Measurements from ENCODE around the gene ZDHHC14. TPM values are rescaled to one million over a fixed set of nuclear protein-coding genes. Genes with fewer than 3 reads are reported as not detected.

Gene ZDHHC14
- total RNA-seq, 1 experiment from 2014 or later, result 1.7 TPM

DNA sequence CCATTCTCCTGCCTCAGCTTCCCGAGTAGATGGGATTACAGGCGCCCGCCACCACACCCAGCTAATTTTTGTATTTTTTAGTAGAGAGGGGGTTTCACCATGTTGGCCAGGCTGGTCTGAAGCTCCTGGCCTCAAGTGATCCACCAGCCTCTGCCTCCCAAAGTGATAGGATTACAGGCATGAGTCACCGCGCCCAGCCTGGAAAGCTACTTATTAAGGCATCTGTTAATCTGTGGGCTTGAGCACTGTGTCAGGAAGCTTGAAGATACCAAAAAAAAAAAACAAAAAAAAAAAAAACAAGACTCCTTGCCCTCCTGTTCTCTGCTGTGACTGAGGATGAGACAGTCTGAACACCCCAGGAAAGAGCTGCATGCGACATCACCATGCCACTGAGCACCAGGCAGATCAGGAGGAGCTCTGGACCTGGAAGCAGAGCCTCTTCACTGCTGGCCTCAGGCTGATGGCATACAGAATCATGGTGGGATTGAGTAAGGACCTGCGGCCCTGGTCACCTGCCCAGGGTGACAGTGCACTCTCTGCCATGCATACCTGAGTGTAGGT, 275.5 kb downstream of the ZDHHC14 start:
- Histone ChIP-seq H2BK120ac (ENCODE audit: low read depth, low read length, poor library complexity, severe bottlenecking) (no peak overlapping the region), H3K79me1 (ENCODE audit: insufficient read depth, low read depth, low read length, poor library complexity, severe bottlenecking) (no peaks in the 10 kb centered on the region), H2BK15ac (ENCODE audit: low read depth, low read length) (no peak overlapping the region), H3K23ac (ENCODE audit: insufficient read length, low read depth, low read length) (no peak overlapping the region), H3K9me3 (ENCODE audit: control insufficient read depth, low read depth, low read length) (no peaks in the 10 kb centered on the region), H4K5ac (ENCODE audit: insufficient read length, low read depth, low read length) (no peak overlapping the region), H3K56ac (ENCODE audit: insufficient read length, low read depth, low read length) (no peak overlapping the region), H4K8ac (replicated peaks; ENCODE audit: insufficient read length, low read depth, low read length) (no peak overlapping the region), H3K4me2 (ENCODE audit: insufficient read depth, insufficient read length, low read length) (no peak overlapping the region), H2BK5ac (ENCODE audit: insufficient read length, low read length) (no peak overlapping the region), H4K20me1 (ENCODE audit: control insufficient read depth, insufficient read depth, insufficient read length) (no peaks in the 10 kb centered on the region), H3K27ac (ENCODE audit: insufficient read length, low read depth, low read length) (no peak overlapping the region), H2BK12ac (ENCODE audit: insufficient read length, low read depth, low read length) (no peak overlapping the region), H3K79me2 (ENCODE audit: insufficient read depth, low read length) (no peaks in the 10 kb centered on the region), H2BK20ac (ENCODE audit: low read depth, low read length, poor library complexity, severe bottlenecking) (no peak overlapping the region), H3T11ph (ENCODE audit: low read length) (no peak overlapping the region), H3K23me2 (ENCODE audit: insufficient read length, low read depth, low read length, poor library complexity, severe bottlenecking) (no peaks in the 10 kb centered on the region), H3K18ac (ENCODE audit: insufficient read length, low read depth, low read length) (no peak overlapping the region), H3K27me3 (ENCODE audit: insufficient read depth, low read length) (no peaks in the 10 kb centered on the region), H4K91ac (ENCODE audit: insufficient read length, low read depth, low read length) (no peak overlapping the region), H2AK5ac (ENCODE audit: insufficient read length, low read length) (no peak overlapping the region), H3K9ac (ENCODE audit: extremely low read depth, insufficient read length, low read length) (no peak overlapping the region), H3K14ac (ENCODE audit: insufficient read depth, low read length) (no peak overlapping the region), H2AFZ (ENCODE audit: low read length) (no peak overlapping the region), H3K4ac (ENCODE audit: low read depth, low read length) (no peak overlapping the region), H3K4me1 (ENCODE audit: insufficient read depth, low read length) (no peaks in the 10 kb centered on the region)
- WGBS (ENCODE audit: extremely low coverage, insufficient read length, low lambda C conversion rate), result no CpG with 5 or more reads among the region's 7 CpGs
- H3K9me3 Mint-ChIP-seq, result no peaks in the 10 kb centered on the region
- no peak overlapping the region for H3K4me3 Mint-ChIP-seq
- TF ChIP-seq, protein P1, sequence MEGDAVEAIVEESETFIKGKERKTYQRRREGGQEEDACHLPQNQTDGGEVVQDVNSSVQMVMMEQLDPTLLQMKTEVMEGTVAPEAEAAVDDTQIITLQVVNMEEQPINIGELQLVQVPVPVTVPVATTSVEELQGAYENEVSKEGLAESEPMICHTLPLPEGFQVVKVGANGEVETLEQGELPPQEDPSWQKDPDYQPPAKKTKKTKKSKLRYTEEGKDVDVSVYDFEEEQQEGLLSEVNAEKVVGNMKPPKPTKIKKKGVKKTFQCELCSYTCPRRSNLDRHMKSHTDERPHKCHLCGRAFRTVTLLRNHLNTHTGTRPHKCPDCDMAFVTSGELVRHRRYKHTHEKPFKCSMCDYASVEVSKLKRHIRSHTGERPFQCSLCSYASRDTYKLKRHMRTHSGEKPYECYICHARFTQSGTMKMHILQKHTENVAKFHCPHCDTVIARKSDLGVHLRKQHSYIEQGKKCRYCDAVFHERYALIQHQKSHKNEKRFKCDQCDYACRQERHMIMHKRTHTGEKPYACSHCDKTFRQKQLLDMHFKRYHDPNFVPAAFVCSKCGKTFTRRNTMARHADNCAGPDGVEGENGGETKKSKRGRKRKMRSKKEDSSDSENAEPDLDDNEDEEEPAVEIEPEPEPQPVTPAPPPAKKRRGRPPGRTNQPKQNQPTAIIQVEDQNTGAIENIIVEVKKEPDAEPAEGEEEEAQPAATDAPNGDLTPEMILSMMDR (conservative IDR thresholded peaks at IDR 0.05), result no peak
- DNase-seq, result no peak
- H3K27ac Mint-ChIP-seq, result no peak overlapping the region; a peak in 1 of 7 replicates
- peaks cover 5% of the 10 kb centered on the region; the same call in 1 of the 2 replicates for H3K27me3 Mint-ChIP-seq (ENCODE audit: low read depth)
- peaks cover 8 to 12% of the 10 kb centered on the region in 2 experiments for H3K4me1 Mint-ChIP-seq
- H3K36me3 Mint-ChIP-seq (ENCODE audit: insufficient read depth in 1 of 3, low read depth in 3 of 3), result no peaks in the 10 kb centered on the region

Measured in H9 (cell line).